GM23338 (cell line): ENCODE measurements around the gene A2ML1. TPM values are rescaled to one million over a fixed set of nuclear protein-coding genes. Genes with fewer than 3 reads are reported as not detected.
A peak's percentile ranks its signal among the peaks of the same experiment; 100 is the strongest.

Source experiments
- ATAC-seq: fragments of 200-7000 bp; cut with Tn5 transposase; 3 replicates; pipeline ENCODE4 v1.9.1; 2020
- DNase-seq: peaks from one replicate; pipeline ENCODE4 v3.0.0-alpha.2; 2015; ENCODE audit warnings: low spot score
- H2AFZ ChIP-seq: fragments of 200-600 bp; sonication (generic); 2 replicates; pipeline ENCODE4 v1.8.0; 2016; ENCODE audit warnings: antibody characterized with exemption, mild to moderate bottlenecking, moderate library complexity
- H3F3A ChIP-seq: fragments of 200-600 bp; sonication (generic); replicated peaks from 2 replicates; pipeline ENCODE4 v1.8.0; 2017; ENCODE audit warnings: antibody characterized with exemption, mixed run types, low read depth
- H3K27ac ChIP-seq: fragments of 200-600 bp; sonication (generic); 2 replicates; pipeline ENCODE4 v1.6.1; 2016; ENCODE audit warnings: low read depth
- H3K27me3 ChIP-seq: fragments of 200-600 bp; sonication (generic); 2 replicates; pipeline ENCODE4 v1.8.0; 2016; ENCODE audit warnings: mild to moderate bottlenecking, mixed run types, moderate library complexity; ENCODE audit not compliant: insufficient read depth
- H3K36me3 ChIP-seq: fragments of 200-600 bp; sonication (generic); 2 replicates; pipeline ENCODE4 v1.8.0; 2016; ENCODE audit warnings: mild to moderate bottlenecking; ENCODE audit not compliant: insufficient read depth
- H3K4me1 ChIP-seq: fragments of 200-600 bp; sonication (generic); 2 replicates; pipeline ENCODE4 v1.8.0; 2016; ENCODE audit warnings: mild to moderate bottlenecking, moderate library complexity; ENCODE audit not compliant: insufficient read depth
- H3K4me2 ChIP-seq: fragments of 200-600 bp; sonication (generic); 2 replicates; pipeline ENCODE4 v1.7.1; 2017; ENCODE audit warnings: mixed run types
- H3K4me3 ChIP-seq: fragments of 200-600 bp; sonication (generic); 2 replicates; pipeline ENCODE4 v1.6.1; 2016; ENCODE audit warnings: mixed run types
- H3K79me2 ChIP-seq: fragments of 200-600 bp; sonication (generic); replicated peaks from 2 replicates; pipeline ENCODE4 v1.8.0; 2017; ENCODE audit warnings: mild to moderate bottlenecking; ENCODE audit not compliant: insufficient read depth
- H3K9me2 ChIP-seq: fragments of 200-600 bp; sonication (generic); 2 replicates; pipeline ENCODE4 v1.8.0; 2017; ENCODE audit not compliant: insufficient read depth
- H4K20me1 ChIP-seq: fragments of 200-600 bp; sonication (generic); replicated peaks from 2 replicates; pipeline ENCODE4 v1.8.0; 2017; ENCODE audit warnings: mild to moderate bottlenecking; ENCODE audit not compliant: insufficient read depth
- H3K27ac Mint-ChIP-seq: 2 replicates; pipeline ENCODE4 v1.8.0; 2020; ENCODE audit warnings: inconsistent platforms, mild to moderate bottlenecking, moderate library complexity, mixed read lengths
- H3K27me3 Mint-ChIP-seq: 3 replicates; pipeline ENCODE4 v1.8.0; 2022; ENCODE audit warnings: low read depth, mild to moderate bottlenecking, moderate library complexity, mixed read lengths, inconsistent platforms; ENCODE audit not compliant: insufficient read depth, poor library complexity
- H3K36me3 Mint-ChIP-seq: 3 replicates; pipeline ENCODE4 v1.8.0; 2021; ENCODE audit warnings: low read depth, mild to moderate bottlenecking, inconsistent platforms, moderate library complexity, mixed read lengths
- H3K4me1 Mint-ChIP-seq: 3 replicates; pipeline ENCODE4 v1.8.0; 2020; ENCODE audit warnings: mild to moderate bottlenecking, inconsistent platforms, mixed read lengths
- H3K4me3 Mint-ChIP-seq: 3 replicates; pipeline ENCODE4 v1.8.0; 2021; ENCODE audit warnings: moderate library complexity, mild to moderate bottlenecking, inconsistent platforms, mixed read lengths
- H3K9me3 Mint-ChIP-seq: 3 replicates; pipeline ENCODE4 v1.8.0; 2020; ENCODE audit warnings: moderate library complexity, mild to moderate bottlenecking, inconsistent platforms, mixed read lengths
- CREB1 ChIP-seq: fragments of 250-450 bp; sonication (Bioruptor Pico); IDR thresholded peaks from 2 replicates; pipeline ENCODE4 v1.5.0; 2020; ENCODE audit warnings: low read depth, mild to moderate bottlenecking, moderate library complexity
- EZH2 ChIP-seq: fragments of 200-600 bp; sonication (generic); IDR thresholded peaks from one replicate; pipeline ENCODE4 v1.8.0; 2017; ENCODE audit warnings: antibody characterized with exemption, mild to moderate bottlenecking, low read depth; ENCODE audit not compliant: unreplicated experiment
- EZH2phosphoT487 ChIP-seq: fragments of 200-600 bp; sonication (generic); IDR thresholded peaks from one replicate; pipeline ENCODE4 v1.8.1; 2018; ENCODE audit warnings: antibody characterized with exemption; ENCODE audit not compliant: unreplicated experiment
- JUNB ChIP-seq: IDR thresholded peaks from one replicate; pipeline ENCODE4 v1.6.1; 2016; ENCODE audit warnings: antibody characterized with exemption; ENCODE audit not compliant: unreplicated experiment
- NANOG ChIP-seq: IDR thresholded peaks from 2 replicates; pipeline ENCODE4 v1.6.1; 2016; ENCODE audit warnings: antibody characterized with exemption, borderline replicate concordance
- POLR2AphosphoS5 ChIP-seq: IDR thresholded peaks from 2 replicates; pipeline ENCODE4 v1.6.1; 2016; ENCODE audit warnings: antibody characterized with exemption, low read depth
- ZNF114 ChIP-seq: fragments of 250-450 bp; sonication (Bioruptor Pico); IDR thresholded peaks from 2 replicates; pipeline ENCODE4 v1.5.0; 2020; ENCODE audit warnings: mild to moderate bottlenecking, moderate library complexity
- ZNF331 ChIP-seq: fragments of 250-450 bp; sonication (Bioruptor Pico); IDR thresholded peaks from 2 replicates; pipeline ENCODE4 v1.5.0; 2020; ENCODE audit warnings: low read depth, mild to moderate bottlenecking, moderate library complexity
- polyA plus RNA-seq: library from polyadenylated mRNA; unstranded; fragments of >200 nt; fragmentation: Nextera tagmentation; extraction: Ambion mirVana; gene quantifications from 2 replicates; pipeline ENCODE4 v1.2.1, GENCODE V29; 2016
- total RNA-seq: library from RNA; depleted of rRNA; stranded (reverse); fragments of >200 nt; shearing (Covaris generic); gene quantifications from 2 replicates; pipeline ENCODE4 v1.2.3, GENCODE V29; 2014
- TF ChIP-seq, protein P1 (sequence below): IDR thresholded peaks from one replicate; pipeline ENCODE4 v1.6.1; 2018; ENCODE audit warnings: antibody characterized with exemption; ENCODE audit not compliant: unreplicated experiment
- TF ChIP-seq, protein P2 (sequence below): fragments of 250-450 bp; sonication (Bioruptor Pico); IDR thresholded peaks from 2 replicates; pipeline ENCODE4 v1.5.0; 2020; ENCODE audit warnings: mild to moderate bottlenecking, moderate library complexity

A2ML1 gene
- total and polyA plus RNA-seq, 2 experiments from 2014 or later, result 3.8 to 6.0 TPM

DNA sequence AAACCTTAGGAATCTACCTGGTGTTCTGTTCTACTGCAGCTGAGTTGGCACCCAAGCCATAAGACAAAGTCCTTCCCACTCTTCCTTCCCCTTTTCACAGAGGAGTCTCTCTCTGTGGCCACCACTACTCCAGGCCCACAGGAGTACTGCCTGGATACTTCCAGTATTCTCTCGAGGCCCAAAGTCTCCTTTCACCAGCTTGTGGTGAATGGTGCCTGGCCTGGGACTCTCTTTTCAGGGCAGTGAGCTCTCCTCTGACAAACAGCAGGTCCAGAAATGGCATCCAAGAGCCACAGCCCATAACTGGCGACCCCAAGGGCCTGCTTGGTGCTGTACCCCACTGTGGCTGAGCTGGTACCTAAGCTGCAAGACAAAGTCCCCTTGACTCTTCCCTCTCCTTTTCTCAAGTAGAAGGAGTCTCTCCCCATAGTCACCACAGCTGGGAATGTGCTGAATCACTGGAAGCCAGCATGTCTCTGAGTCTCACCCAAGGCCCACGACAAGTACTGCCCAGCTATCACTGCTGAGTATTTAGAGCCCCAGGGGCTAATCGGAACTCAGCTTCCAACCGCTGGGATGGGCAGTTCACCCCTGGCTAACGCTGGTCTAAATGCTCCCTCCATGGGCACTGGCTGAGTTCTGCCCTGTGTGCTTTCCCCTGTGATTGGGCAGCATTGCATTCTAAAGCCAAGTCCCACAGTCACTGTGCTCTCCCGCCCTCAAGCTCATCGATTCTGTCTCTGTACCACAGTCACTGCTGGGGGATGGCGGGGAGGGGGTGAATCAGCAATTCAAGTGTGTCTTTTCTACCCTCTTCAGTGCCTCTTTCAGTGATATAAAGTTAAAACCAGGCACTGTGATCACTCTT is 6.1 kb downstream of the A2ML1 start:
- DNase-seq, result no peak
- Histone ChIP-seq H3F3A (0 out of 2 replicates have a peak, but pooled peaks cover 12% of the 10 kb centered on the region), H3K27me3 (no peaks in the 10 kb centered on the region), H3K27ac (no peak overlapping the region; the same call in 1 of the 2 replicates), H3K79me2 (0 out of 2 replicates have a peak, but pooled peaks cover 14% of the 10 kb centered on the region), H3K4me2 (no peak overlapping the region; the same call in 1 of the 2 replicates), H3K36me3 (no peaks in the 10 kb centered on the region), H4K20me1 (no peaks in the 10 kb centered on the region), H3K9me2 (no peaks in the 10 kb centered on the region), H2AFZ (no peak overlapping the region), H3K4me3 (no peak overlapping the region), H3K4me1 (peaks cover 39% of the 10 kb centered on the region)
- Mint-ChIP-seq H3K36me3 (peaks cover 26% of the 10 kb centered on the region), H3K9me3 (peaks cover 19% of the 10 kb centered on the region), H3K27me3 (peaks cover 10% of the 10 kb centered on the region), H3K27ac (peak overlapping the region; percentile 88), H3K4me1 (peaks cover 45% of the 10 kb centered on the region), H3K4me3 (no peak overlapping the region; the same call in 2 of the 3 replicates)
- peak; percentile 34 for ATAC-seq
- TF ChIP-seq ZNF331, result no peak
- TF ChIP-seq EZH2phosphoT487, result no peak
- no peak for TF ChIP-seq ZNF114 (CRISPR knock-in tag)

DNA sequence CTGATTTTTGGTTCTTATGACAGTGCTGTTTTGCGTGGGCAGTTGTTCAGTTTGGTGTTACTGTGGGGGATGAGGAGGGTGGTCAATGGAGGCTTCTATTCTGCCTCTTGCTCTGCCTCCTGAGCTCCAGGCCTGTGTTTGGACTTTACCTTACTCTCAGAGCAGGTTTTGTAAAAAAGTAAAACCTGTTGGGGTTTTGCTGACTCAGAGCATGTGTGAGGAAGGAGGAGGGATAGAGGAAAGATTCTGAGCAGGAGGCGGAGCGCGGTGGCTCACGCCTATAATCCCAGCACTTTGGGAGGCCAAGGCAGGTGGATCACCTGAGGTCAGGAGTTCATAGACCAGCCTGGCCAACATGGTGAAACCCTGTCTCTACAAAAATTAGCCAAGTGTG is 6.7 kb downstream of the A2ML1 start:
- Histone ChIP-seq H3K4me3 (no peak overlapping the region), H3K27ac (no peak overlapping the region; the same call in 1 of the 2 replicates), H2AFZ (no peak overlapping the region), H3K4me2 (no peak overlapping the region; the same call in 1 of the 2 replicates), H3K9me2 (no peaks in the 10 kb centered on the region), H4K20me1 (no peaks in the 10 kb centered on the region), H3K4me1 (peaks cover 45% of the 10 kb centered on the region), H3K79me2 (0 out of 2 replicates have a peak, but pooled peaks cover 14% of the 10 kb centered on the region), H3K36me3 (no peaks in the 10 kb centered on the region), H3F3A (0 out of 2 replicates have a peak, but pooled peaks cover 12% of the 10 kb centered on the region), H3K27me3 (no peaks in the 10 kb centered on the region)
- H3K36me3 Mint-ChIP-seq, result peaks cover 30% of the 10 kb centered on the region
- H3K4me1 Mint-ChIP-seq, result peaks cover 46% of the 10 kb centered on the region
- peak overlapping the region; percentile 88 for H3K27ac Mint-ChIP-seq
- ATAC-seq (peak; percentile 12; the same call in 2 of the 3 replicates), DNase-seq (no peak)
- no peak overlapping the region; the same call in 2 of the 3 replicates for H3K4me3 Mint-ChIP-seq
- peaks cover 10% of the 10 kb centered on the region for H3K27me3 Mint-ChIP-seq
- H3K9me3 Mint-ChIP-seq, result peaks cover 19% of the 10 kb centered on the region
- TF ChIP-seq ZNF331 (no peak), CREB1 (CRISPR knock-in tag) (no peak), POLR2AphosphoS5 (no peak), EZH2 (no peak), EZH2phosphoT487 (no peak), JUNB (no peak), NANOG (no peak), ZNF114 (CRISPR knock-in tag) (no peak)
- TF ChIP-seq, protein P1, sequence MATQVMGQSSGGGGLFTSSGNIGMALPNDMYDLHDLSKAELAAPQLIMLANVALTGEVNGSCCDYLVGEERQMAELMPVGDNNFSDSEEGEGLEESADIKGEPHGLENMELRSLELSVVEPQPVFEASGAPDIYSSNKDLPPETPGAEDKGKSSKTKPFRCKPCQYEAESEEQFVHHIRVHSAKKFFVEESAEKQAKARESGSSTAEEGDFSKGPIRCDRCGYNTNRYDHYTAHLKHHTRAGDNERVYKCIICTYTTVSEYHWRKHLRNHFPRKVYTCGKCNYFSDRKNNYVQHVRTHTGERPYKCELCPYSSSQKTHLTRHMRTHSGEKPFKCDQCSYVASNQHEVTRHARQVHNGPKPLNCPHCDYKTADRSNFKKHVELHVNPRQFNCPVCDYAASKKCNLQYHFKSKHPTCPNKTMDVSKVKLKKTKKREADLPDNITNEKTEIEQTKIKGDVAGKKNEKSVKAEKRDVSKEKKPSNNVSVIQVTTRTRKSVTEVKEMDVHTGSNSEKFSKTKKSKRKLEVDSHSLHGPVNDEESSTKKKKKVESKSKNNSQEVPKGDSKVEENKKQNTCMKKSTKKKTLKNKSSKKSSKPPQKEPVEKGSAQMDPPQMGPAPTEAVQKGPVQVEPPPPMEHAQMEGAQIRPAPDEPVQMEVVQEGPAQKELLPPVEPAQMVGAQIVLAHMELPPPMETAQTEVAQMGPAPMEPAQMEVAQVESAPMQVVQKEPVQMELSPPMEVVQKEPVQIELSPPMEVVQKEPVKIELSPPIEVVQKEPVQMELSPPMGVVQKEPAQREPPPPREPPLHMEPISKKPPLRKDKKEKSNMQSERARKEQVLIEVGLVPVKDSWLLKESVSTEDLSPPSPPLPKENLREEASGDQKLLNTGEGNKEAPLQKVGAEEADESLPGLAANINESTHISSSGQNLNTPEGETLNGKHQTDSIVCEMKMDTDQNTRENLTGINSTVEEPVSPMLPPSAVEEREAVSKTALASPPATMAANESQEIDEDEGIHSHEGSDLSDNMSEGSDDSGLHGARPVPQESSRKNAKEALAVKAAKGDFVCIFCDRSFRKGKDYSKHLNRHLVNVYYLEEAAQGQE, result no peak
- TF ChIP-seq, protein P2, sequence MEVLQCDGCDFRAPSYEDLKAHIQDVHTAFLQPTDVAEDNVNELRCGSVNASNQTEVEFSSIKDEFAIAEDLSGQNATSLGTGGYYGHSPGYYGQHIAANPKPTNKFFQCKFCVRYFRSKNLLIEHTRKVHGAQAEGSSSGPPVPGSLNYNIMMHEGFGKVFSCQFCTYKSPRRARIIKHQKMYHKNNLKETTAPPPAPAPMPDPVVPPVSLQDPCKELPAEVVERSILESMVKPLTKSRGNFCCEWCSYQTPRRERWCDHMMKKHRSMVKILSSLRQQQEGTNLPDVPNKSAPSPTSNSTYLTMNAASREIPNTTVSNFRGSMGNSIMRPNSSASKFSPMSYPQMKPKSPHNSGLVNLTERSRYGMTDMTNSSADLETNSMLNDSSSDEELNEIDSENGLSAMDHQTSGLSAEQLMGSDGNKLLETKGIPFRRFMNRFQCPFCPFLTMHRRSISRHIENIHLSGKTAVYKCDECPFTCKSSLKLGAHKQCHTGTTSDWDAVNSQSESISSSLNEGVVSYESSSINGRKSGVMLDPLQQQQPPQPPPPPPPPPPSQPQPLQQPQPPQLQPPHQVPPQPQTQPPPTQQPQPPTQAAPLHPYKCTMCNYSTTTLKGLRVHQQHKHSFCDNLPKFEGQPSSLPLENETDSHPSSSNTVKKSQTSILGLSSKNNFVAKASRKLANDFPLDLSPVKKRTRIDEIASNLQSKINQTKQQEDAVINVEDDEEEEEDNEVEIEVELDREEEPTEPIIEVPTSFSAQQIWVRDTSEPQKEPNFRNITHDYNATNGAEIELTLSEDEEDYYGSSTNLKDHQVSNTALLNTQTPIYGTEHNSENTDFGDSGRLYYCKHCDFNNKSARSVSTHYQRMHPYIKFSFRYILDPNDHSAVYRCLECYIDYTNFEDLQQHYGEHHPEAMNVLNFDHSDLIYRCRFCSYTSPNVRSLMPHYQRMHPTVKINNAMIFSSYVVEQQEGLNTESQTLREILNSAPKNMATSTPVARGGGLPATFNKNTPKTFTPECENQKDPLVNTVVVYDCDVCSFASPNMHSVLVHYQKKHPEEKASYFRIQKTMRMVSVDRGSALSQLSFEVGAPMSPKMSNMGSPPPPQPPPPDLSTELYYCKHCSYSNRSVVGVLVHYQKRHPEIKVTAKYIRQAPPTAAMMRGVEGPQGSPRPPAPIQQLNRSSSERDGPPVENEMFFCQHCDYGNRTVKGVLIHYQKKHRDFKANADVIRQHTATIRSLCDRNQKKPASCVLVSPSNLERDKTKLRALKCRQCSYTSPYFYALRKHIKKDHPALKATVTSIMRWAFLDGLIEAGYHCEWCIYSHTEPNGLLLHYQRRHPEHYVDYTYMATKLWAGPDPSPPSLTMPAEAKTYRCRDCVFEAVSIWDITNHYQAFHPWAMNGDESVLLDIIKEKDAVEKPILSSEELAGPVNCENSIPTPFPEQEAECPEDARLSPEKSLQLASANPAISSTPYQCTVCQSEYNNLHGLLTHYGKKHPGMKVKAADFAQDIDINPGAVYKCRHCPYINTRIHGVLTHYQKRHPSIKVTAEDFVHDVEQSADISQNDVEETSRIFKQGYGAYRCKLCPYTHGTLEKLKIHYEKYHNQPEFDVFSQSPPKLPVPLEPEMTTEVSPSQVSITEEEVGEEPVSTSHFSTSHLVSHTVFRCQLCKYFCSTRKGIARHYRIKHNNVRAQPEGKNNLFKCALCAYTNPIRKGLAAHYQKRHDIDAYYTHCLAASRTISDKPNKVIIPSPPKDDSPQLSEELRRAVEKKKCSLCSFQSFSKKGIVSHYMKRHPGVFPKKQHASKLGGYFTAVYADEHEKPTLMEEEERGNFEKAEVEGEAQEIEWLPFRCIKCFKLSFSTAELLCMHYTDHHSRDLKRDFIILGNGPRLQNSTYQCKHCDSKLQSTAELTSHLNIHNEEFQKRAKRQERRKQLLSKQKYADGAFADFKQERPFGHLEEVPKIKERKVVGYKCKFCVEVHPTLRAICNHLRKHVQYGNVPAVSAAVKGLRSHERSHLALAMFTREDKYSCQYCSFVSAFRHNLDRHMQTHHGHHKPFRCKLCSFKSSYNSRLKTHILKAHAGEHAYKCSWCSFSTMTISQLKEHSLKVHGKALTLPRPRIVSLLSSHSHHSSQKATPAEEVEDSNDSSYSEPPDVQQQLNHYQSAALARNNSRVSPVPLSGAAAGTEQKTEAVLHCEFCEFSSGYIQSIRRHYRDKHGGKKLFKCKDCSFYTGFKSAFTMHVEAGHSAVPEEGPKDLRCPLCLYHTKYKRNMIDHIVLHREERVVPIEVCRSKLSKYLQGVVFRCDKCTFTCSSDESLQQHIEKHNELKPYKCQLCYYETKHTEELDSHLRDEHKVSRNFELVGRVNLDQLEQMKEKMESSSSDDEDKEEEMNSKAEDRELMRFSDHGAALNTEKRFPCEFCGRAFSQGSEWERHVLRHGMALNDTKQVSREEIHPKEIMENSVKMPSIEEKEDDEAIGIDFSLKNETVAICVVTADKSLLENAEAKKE, result no peak
